HCT116 (cell line): ENCODE data around the gene SLC17A1. TPM values are rescaled to one million over a fixed set of nuclear protein-coding genes. Genes with fewer than 3 reads are reported as not detected.

Source experiments
- ATAC-seq: fragments of 200-7000 bp; cut with Tn5 transposase; 2 replicates; pipeline ENCODE4 v1.9.1; 2020; ENCODE audit warnings: mild to moderate bottlenecking, moderate library complexity
- BruUV-seq: library from RNA; stranded (reverse); fragments of 400-500 nt; replicated peaks from 2 replicates; lab custom pipeline; 2021; lab: Mats Ljungman, UMichigan
- CTCF ChIA-PET: fragments of 300-600 bp; sonication (Branson Sonifier 250); formaldehyde crosslinking; loops from one replicate; lab custom pipeline; 2021; ENCODE audit warnings: antibody characterized with exemption; lab: Charles Lee
- POLR2A ChIA-PET: fragments of 300-600, 350-600 bp; sonication (Branson Sonifier 250); formaldehyde crosslinking; loops from one replicate; lab custom pipeline; 2021; ENCODE audit warnings: antibody characterized with exemption; lab: Charles Lee
- RAD21 ChIA-PET, 2 experiments: fragments of 300-600 bp; sonication (Branson Sonifier 250); formaldehyde crosslinking; loops; one replicate each; lab custom pipeline; 2023; ENCODE audit warnings: low total read pairs in 2 of 2; ENCODE audit not compliant: uncharacterized antibody in 2 of 2, unreplicated experiment in 2 of 2, low non-redundant PET in 1 of 2; lab: Charles Lee
- DNase-seq: peaks from one replicate; pipeline ENCODE4 v3.0.0-alpha.2; 2010; ENCODE audit warnings: low read depth, low spot score
- H2AFZ ChIP-seq: fragments of 200-600 bp; shearing (Covaris generic), sonication (generic); 2 replicates; pipeline ENCODE4 v1.6.1; 2017; ENCODE audit warnings: low read depth, mixed run types, mixed read lengths, antibody characterized with exemption, low read length; ENCODE audit not compliant: poor library complexity, severe bottlenecking
- H3K27ac ChIP-seq: 2 replicates; pipeline ENCODE4 v1.5.1; 2012; ENCODE audit warnings: low read depth, low read length
- H3K27me3 ChIP-seq: fragments of 200-600 bp; sonication (generic); 2 replicates; pipeline ENCODE4 v1.6.1; 2016; ENCODE audit warnings: mixed run types, low read length, mixed read lengths; ENCODE audit not compliant: insufficient read depth
- H3K36me3 ChIP-seq, 2 experiments: fragments of 200-500 bp in 1 of 2; fragments of 200-600 bp in 1 of 2; sonication (Bioruptor generic) in 1 of 2; sonication (generic) in 1 of 2; 2 replicates each; pipeline versions ENCODE4 v1.5.1 to v1.6.1; 2014 to 2016; ENCODE audit warnings: low read length in 2 of 2, inconsistent platforms in 1 of 2, mixed read lengths in 1 of 2, mixed run types in 1 of 2; ENCODE audit not compliant: insufficient read depth in 2 of 2, control insufficient read depth in 1 of 2
- H3K4me1 ChIP-seq, 2 experiments: fragments of 200-600 bp in 1 of 2; sonication (generic) in 1 of 2; 2 replicates each; pipeline versions ENCODE4 v1.5.1 to v1.6.1; 2012 to 2017; ENCODE audit warnings: low read length in 2 of 2, inconsistent platforms in 1 of 2, mild to moderate bottlenecking in 1 of 2, mixed read lengths in 1 of 2, mixed run types in 1 of 2, moderate library complexity in 1 of 2; ENCODE audit not compliant: insufficient read depth in 2 of 2, control insufficient read depth in 1 of 2
- H3K4me2 ChIP-seq: fragments of 200-600 bp; sonication (generic); 2 replicates; pipeline ENCODE4 v1.6.1; 2017; ENCODE audit warnings: mixed run types, low read length, mixed read lengths
- H3K4me3 ChIP-seq, 2 experiments: fragments of 200-600 bp in 1 of 2; sonication (generic) in 1 of 2; replicated peaks in 1 of 2; 2 replicates each; pipeline ENCODE4 v1.5.1; 2011 to 2016; ENCODE audit warnings: low read length in 2 of 2, control low read depth in 1 of 2, low read depth in 1 of 2, mild to moderate bottlenecking in 1 of 2, mixed read lengths in 1 of 2, mixed run types in 1 of 2
- H3K79me2 ChIP-seq: fragments of 200-600 bp; sonication (generic); 2 replicates; pipeline ENCODE4 v1.6.1; 2017; ENCODE audit warnings: mild to moderate bottlenecking, mixed run types, low read length, moderate library complexity, mixed read lengths; ENCODE audit not compliant: insufficient read depth
- H3K9ac ChIP-seq: fragments of 200-600 bp; sonication (generic); 2 replicates; pipeline ENCODE4 v1.6.1; 2016; ENCODE audit warnings: low read length, mixed read lengths
- H3K9me2 ChIP-seq: fragments of 200-600 bp; sonication (generic), shearing (Covaris generic); 2 replicates; pipeline ENCODE4 v1.6.1; 2017; ENCODE audit warnings: mixed run types, mild to moderate bottlenecking, moderate library complexity; ENCODE audit not compliant: insufficient read depth
- H3K9me3 ChIP-seq, 2 experiments: fragments of 200-500 bp in 1 of 2; fragments of 200-600 bp in 1 of 2; sonication (Bioruptor generic) in 1 of 2; sonication (generic) in 1 of 2; 2 replicates each; pipeline ENCODE4 v1.6.1; 2014 to 2017; ENCODE audit warnings: low read length in 2 of 2, mixed read lengths in 2 of 2, inconsistent platforms in 1 of 2, low read depth in 1 of 2, mild to moderate bottlenecking in 1 of 2, mixed run types in 1 of 2, moderate library complexity in 1 of 2; ENCODE audit not compliant: control insufficient read depth in 1 of 2, insufficient read depth in 1 of 2
- H4K20me1 ChIP-seq: fragments of 200-600 bp; sonication (generic), shearing (Covaris generic); 2 replicates; pipeline ENCODE4 v1.6.1; 2017; ENCODE audit warnings: mixed run types, mild to moderate bottlenecking, moderate library complexity; ENCODE audit not compliant: insufficient read depth
- ATF3 ChIP-seq: IDR thresholded peaks from 2 replicates; pipeline ENCODE4 v1.6.1; 2012
- EGR1 ChIP-seq: IDR thresholded peaks from 2 replicates; pipeline ENCODE4 v1.6.1; 2012; ENCODE audit warnings: low read depth
- ELF1 ChIP-seq: IDR thresholded peaks from 2 replicates; pipeline ENCODE4 v1.6.1; 2012; ENCODE audit warnings: low read depth, borderline replicate concordance
- EZH2 ChIP-seq: fragments of 200-600 bp; sonication (generic); IDR thresholded peaks from 2 replicates; pipeline ENCODE4 v1.6.1; 2017; ENCODE audit warnings: antibody characterized with exemption, mixed run types
- EZH2phosphoT487 ChIP-seq: fragments of 200-600 bp; IDR thresholded peaks from 2 replicates; pipeline ENCODE4 v1.6.1; 2018; ENCODE audit warnings: antibody characterized with exemption, borderline replicate concordance
- FOSL1 ChIP-seq: IDR thresholded peaks from 2 replicates; pipeline ENCODE4 v1.6.1; 2012; ENCODE audit warnings: low read depth
- JUND ChIP-seq: IDR thresholded peaks from 2 replicates; pipeline ENCODE4 v1.6.1; 2012
- POLR2AphosphoS5 ChIP-seq: IDR thresholded peaks from 2 replicates; pipeline ENCODE4 v1.6.1; 2011; ENCODE audit warnings: mild to moderate bottlenecking, low read depth, low read length, moderate library complexity
- RAD21 ChIP-seq: IDR thresholded peaks from 2 replicates; pipeline ENCODE4 v1.6.1; 2012; ENCODE audit warnings: low read depth, mild to moderate bottlenecking
- REST ChIP-seq: IDR thresholded peaks from 2 replicates; pipeline ENCODE4 v1.6.1; 2012; ENCODE audit warnings: low read depth
- SIN3A ChIP-seq: IDR thresholded peaks from 2 replicates; pipeline ENCODE4 v1.6.1; 2012; ENCODE audit warnings: low read depth
- SP1 ChIP-seq: IDR thresholded peaks from 2 replicates; pipeline ENCODE4 v1.6.1; 2012; ENCODE audit warnings: low read depth
- SRF ChIP-seq: IDR thresholded peaks from 2 replicates; pipeline ENCODE4 v1.6.1; 2012; ENCODE audit warnings: low read depth
- TCF7L2 ChIP-seq: IDR thresholded peaks from 2 replicates; pipeline ENCODE4 v1.7.0; 2011; ENCODE audit warnings: borderline replicate concordance, inconsistent platforms; ENCODE audit not compliant: insufficient read depth, insufficient read length; ENCODE audit errors: extremely low read depth
- ZNF274 ChIP-seq: fragments of 200-500 bp; sonication (Bioruptor generic); IDR thresholded peaks from 2 replicates; pipeline ENCODE4 v1.6.1; 2014; ENCODE audit warnings: mild to moderate bottlenecking, low read depth, low read length, inconsistent platforms
- intact Hi-C: fragments of 100-400 bp; cut with micrococcal nuclease; formaldehyde crosslinking; loops from 2 replicates; pipeline ENCODE4 v1.10.0; 2022
- total RNA-seq: library from RNA; stranded (reverse); gene quantifications from one replicate; pipeline ENCODE4 v1.2.1, GENCODE V29; 2021; ENCODE audit not compliant: unreplicated experiment
- TF ChIP-seq, protein P1 (sequence below), 3 experiments: fragments of 200-600 bp in 1 of 3; sonication (generic) in 1 of 3; IDR thresholded peaks in 2 of 3; conservative IDR thresholded peaks in 1 of 3; 2 replicates each; pipeline ENCODE4 v1.5.1; 2012 to 2017; ENCODE audit warnings: low read depth in 2 of 3, low read length in 2 of 3, antibody characterized with exemption in 1 of 3, borderline replicate concordance in 1 of 3, control low read depth in 1 of 3, mild to moderate bottlenecking in 1 of 3, mixed read lengths in 1 of 3, mixed run types in 1 of 3, moderate library complexity in 1 of 3; ENCODE audit not compliant: insufficient read depth in 1 of 3

Gene SLC17A1
- total RNA-seq, 1 experiment from 2014 or later: not detected

DNA sequence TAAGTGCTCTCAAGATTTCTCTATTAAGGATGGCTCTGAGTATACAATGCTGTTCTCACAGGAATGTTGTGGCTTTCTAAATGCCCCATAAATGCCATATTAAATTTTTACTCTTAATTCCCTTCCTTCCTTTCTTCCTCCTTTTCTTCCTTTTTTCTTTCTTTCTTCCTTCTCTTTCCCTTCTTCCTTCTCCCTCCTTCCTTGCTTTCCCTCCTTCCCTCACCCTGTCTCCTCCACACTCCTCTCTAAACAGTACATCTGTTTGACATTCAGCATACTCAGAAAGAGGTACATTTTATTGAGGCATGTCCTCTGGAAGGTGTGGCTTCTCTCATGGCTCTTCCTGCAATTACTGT lies 433 bp upstream of the SLC17A1 start:
- H3K9me3 ChIP-seq: no peaks in the 10 kb centered on the region
- no peaks in the 10 kb centered on the region for H3K27me3 ChIP-seq
- H3K36me3 ChIP-seq: no peaks in the 10 kb centered on the region
- ChIA-PET CTCF (no interaction called here), RAD21 (no interaction called here), POLR2A (no interaction called here)
- H3K4me2 ChIP-seq: no peak overlapping the region
- H3K9me2 ChIP-seq: no peaks in the 10 kb centered on the region
- H3K4me3 ChIP-seq: no peak overlapping the region
- no peak for ATAC-seq
- no peak overlapping the region for H3K27ac ChIP-seq
- intact Hi-C loops: no loop called here
- no peak for DNase-seq
- no peaks in the 10 kb centered on the region for H3K79me2 ChIP-seq
- H4K20me1 ChIP-seq: no peaks in the 10 kb centered on the region
- H3K4me1 ChIP-seq: no peaks in the 10 kb centered on the region
- no peak for TF ChIP-seq ZNF274
- TF ChIP-seq SIN3A: no peak
- no peak for TF ChIP-seq EZH2
- TF ChIP-seq ELF1: no peak
- no peak for TF ChIP-seq POLR2AphosphoS5
- no peak for TF ChIP-seq EGR1
- no peak for TF ChIP-seq ATF3
- TF ChIP-seq JUND: no peak
- no peak for TF ChIP-seq EZH2phosphoT487
- no peak for TF ChIP-seq SRF
- TF ChIP-seq FOSL1: no peak
- TF ChIP-seq SP1: no peak
- TF ChIP-seq RAD21: no peak
- TF ChIP-seq, protein P1, sequence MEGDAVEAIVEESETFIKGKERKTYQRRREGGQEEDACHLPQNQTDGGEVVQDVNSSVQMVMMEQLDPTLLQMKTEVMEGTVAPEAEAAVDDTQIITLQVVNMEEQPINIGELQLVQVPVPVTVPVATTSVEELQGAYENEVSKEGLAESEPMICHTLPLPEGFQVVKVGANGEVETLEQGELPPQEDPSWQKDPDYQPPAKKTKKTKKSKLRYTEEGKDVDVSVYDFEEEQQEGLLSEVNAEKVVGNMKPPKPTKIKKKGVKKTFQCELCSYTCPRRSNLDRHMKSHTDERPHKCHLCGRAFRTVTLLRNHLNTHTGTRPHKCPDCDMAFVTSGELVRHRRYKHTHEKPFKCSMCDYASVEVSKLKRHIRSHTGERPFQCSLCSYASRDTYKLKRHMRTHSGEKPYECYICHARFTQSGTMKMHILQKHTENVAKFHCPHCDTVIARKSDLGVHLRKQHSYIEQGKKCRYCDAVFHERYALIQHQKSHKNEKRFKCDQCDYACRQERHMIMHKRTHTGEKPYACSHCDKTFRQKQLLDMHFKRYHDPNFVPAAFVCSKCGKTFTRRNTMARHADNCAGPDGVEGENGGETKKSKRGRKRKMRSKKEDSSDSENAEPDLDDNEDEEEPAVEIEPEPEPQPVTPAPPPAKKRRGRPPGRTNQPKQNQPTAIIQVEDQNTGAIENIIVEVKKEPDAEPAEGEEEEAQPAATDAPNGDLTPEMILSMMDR (IDR thresholded peaks at IDR 0.05 in 2 of 3, conservative IDR thresholded peaks at IDR 0.05 in 1 of 3; ENCODE audit: borderline replicate concordance in 1 of 3, insufficient read depth in 1 of 3, low read depth in 2 of 3, low read length in 2 of 3): no peak
- TF ChIP-seq REST: no peak
- no peak for TF ChIP-seq TCF7L2
- H3K9ac ChIP-seq: no peak overlapping the region
- no TSS peak for BruUV-seq
- no peak overlapping the region for H2AFZ ChIP-seq
